Epithelial cell of umbilical artery (primary cell): ENCODE results near the gene BCL6B. TPM values are rescaled to one million over a fixed set of nuclear protein-coding genes. Genes with fewer than 3 reads are reported as not detected.

Experiments used
- total RNA-seq: library from RNA; depleted of rRNA; stranded (reverse); fragments of >200 nt; gene quantifications from 2 replicates; pipeline ENCODE4 v1.2.3, GENCODE V29; 2014

Gene BCL6B, protein sequence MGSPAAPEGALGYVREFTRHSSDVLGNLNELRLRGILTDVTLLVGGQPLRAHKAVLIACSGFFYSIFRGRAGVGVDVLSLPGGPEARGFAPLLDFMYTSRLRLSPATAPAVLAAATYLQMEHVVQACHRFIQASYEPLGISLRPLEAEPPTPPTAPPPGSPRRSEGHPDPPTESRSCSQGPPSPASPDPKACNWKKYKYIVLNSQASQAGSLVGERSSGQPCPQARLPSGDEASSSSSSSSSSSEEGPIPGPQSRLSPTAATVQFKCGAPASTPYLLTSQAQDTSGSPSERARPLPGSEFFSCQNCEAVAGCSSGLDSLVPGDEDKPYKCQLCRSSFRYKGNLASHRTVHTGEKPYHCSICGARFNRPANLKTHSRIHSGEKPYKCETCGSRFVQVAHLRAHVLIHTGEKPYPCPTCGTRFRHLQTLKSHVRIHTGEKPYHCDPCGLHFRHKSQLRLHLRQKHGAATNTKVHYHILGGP
- total RNA-seq: 107 and 156 TPM in 2 replicates

DNA sequence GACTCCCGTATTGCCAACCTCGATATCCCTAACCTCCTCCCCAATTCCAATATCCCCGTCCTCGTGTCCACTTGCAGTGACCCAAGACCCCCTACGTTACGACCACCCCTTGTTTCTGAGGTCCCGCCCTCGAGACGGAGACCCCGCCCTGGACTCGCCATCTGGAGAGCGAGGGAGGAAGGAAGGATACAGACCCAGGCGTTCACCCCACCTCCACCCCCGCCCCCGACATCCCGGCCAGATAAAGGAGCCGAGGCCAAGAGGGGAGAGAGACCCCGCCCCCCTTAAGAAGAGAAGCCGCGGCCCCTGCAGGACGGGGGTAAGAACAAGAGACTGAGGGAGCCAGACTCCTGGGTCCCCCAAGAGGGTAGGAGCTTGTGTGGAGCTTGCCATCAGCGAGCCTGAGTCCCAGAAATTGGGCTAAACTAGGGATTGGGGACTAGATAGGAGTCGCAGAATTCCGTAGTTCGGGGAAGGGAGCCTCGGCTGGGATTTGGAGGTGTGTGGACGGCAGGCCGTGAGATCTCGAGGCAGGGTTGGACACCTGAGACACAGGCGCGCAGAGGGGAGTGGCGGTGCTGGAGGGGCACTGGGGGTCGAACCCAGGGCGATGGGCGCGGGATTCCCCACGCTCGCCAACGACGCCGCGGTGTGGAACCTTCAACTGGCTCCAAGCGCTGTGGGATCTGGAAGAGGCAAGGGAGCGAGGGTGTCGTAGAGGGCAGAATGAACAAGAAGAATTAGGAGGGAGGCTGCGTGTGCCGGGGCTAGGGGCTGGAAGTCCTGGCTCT, at the start of gene BCL6B:
BCL6B (plus strand) TSS at position 270 of the 791 bp plus-strand sequence. CDS start 622 bp downstream, outside the sequence.

GRCh38 chr17:6995500-6996255, 27.2 kb upstream of the BCL6B start, which contains the start of gene ALOX12:
Gene ALOX12 (plus strand): TSS chr17:6996049. CDS start chr17:6996118, 69 bp downstream.

DNA sequence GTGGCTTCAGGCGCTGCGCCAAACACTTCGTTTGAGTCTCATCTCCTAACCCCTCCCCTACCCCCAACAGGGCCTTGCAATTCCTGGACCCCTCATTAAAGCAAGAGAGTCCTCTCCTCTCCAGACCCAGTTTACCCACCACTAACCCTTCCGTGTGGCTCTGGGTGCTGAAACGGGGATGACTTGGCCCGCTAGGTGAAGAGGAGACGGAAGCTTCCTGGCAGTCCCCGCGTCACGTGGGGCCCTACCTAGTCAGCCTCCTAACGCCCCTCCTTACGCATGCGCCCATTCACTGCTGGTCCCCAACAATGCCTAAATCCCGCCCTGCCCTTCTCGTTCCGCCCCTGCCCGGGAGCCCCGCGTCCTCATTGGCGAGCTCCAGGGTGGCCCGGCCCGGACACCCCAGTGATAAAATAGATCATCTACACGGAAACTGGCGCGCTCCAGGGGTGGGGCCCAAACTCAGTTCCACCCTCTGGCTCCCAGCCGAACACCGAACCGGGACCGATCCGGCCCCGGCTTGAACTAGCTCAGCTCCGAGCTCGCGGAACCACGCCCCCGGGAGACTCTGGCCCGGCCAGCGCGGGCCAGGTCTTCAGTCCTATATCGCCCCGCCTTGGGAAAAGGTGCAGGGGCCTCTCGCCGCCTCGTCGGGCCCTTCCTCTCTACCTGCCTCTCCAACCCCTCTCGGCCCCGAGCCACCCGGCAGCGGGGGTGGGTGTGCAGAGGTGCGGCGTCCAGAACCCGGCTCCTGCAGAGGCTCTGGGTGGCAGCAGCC, 12.9 kb downstream of the BCL6B start, which contains the start of gene SLC16A13:
SLC16A13 (plus strand) TSS at position 425 of the 778 bp plus-strand sequence. CDS start 368 bp downstream, outside the sequence.

DNA sequence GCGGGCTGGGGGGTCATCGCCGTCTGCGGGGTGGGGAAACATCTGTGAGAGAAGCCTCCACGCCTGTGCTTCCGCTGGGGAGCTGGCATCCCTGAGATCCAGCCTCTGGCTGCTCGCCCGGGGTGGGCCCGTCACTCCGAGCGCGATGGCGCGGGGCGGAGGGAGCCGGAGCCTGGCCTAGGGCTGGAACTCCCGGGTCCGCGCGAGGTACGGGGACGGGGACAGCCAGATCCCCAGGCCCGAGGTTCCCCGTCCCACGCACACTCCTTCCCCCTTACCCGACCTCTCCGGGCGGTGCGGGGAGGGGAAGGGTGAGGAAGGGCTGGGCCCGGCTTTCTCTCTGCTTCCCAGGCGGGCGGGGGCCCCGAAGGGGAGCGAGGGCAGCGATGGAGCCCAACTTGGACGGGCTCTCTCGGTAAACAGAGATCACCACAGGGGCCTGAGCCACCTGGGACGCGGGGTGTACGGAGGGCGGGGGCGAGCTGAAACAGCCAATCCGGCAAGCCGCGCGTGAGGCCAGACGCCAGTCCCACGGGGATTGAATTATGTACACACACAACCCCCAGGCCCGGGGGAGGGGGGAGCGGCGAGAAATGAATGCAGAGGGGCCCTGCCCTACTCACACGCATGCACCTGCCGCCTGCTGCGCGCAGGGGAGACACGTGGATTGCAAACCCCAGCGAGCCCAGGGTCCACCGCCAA, 20.8 kb downstream of the BCL6B start, which contains the start of gene SLC16A11:
SLC16A11 (minus strand) TSS at position 596 of the 702 bp plus-strand sequence; CDS start at position 17, 579 bp downstream.

Other genes starting within 250 kb of the BCL6B start
- gene FBXO39, start 246.8 kb upstream of the BCL6B start, total RNA-seq: 0.61 and 3.2 TPM in 2 replicates
- not detected in 2 replicates for gene TEKT1, start 191.3 kb upstream of the BCL6B start, total RNA-seq
- gene ALOX12, start 27.0 kb upstream of the BCL6B start, total RNA-seq: not detected in 2 replicates
- 13.0 and 49.7 TPM in 2 replicates for gene RNASEK, start 10.4 kb upstream of the BCL6B start, total RNA-seq
- gene SLC16A13, start 13.0 kb downstream of the BCL6B start, total RNA-seq: 0.97 and 1.8 TPM in 2 replicates
- 0.32 and 0.46 TPM in 2 replicates for gene SLC16A11, start 21.0 kb downstream of the BCL6B start, total RNA-seq
- gene CLEC10A, start 57.2 kb downstream of the BCL6B start, total RNA-seq: 0.15 TPM in 1 of 2 replicates, not detected in the other
- gene ASGR2, start 91.8 kb downstream of the BCL6B start, total RNA-seq: not detected in 2 replicates
- 5.5 and 9.1 TPM in 2 replicates for gene ASGR1, start 156.3 kb downstream of the BCL6B start, total RNA-seq
- gene DLG4, start 196.8 kb downstream of the BCL6B start, total RNA-seq: 7.8 and 10.4 TPM in 2 replicates
- gene ACADVL, start 196.9 kb downstream of the BCL6B start, total RNA-seq: 164 and 179 TPM in 2 replicates
- gene DVL2, start 211.5 kb downstream of the BCL6B start, total RNA-seq: 36.1 and 40.6 TPM in 2 replicates
- 39.7 and 43.9 TPM in 2 replicates for gene PHF23, start 216.4 kb downstream of the BCL6B start, total RNA-seq
- gene GABARAP, start 219.4 kb downstream of the BCL6B start, total RNA-seq: 52.1 and 157 TPM in 2 replicates
- 14.1 and 19.5 TPM in 2 replicates for gene CTDNEP1, start 228.7 kb downstream of the BCL6B start, total RNA-seq
- gene ELP5, start 229.2 kb downstream of the BCL6B start, total RNA-seq: 48.8 and 52.3 TPM in 2 replicates
- gene CLDN7, start 239.4 kb downstream of the BCL6B start, total RNA-seq: 12.9 and 15.6 TPM in 2 replicates